Cardiac muscle cell (in vitro differentiated cells and primary cell): ENCODE measurements around the gene CFAP46. TPM values are rescaled to one million over a fixed set of nuclear protein-coding genes. Genes with fewer than 3 reads are reported as not detected.

ENCODE experiments used
- DNase-seq, 2 donors: peaks; one replicate each; pipeline versions ENCODE4 v3.0.0 to v3.0.0-alpha.2; 2010 to 2017; ENCODE audit warnings: low read depth in 1 of 2, low spot score in 1 of 2
- H3K27ac ChIP-seq: fragments of 200-600 bp; sonication (generic); 2 replicates; pipeline ENCODE4 v1.5.1; 2016
- H3K27me3 ChIP-seq: fragments of 200-600 bp; sonication (generic); 2 replicates; pipeline ENCODE4 v1.6.0; 2016; ENCODE audit warnings: control low read depth
- H3K36me3 ChIP-seq: fragments of 200-600 bp; sonication (generic); 2 replicates; pipeline ENCODE4 v1.5.1; 2016; ENCODE audit warnings: control low read depth
- H3K4me1 ChIP-seq: fragments of 200-600 bp; sonication (generic); 2 replicates; pipeline ENCODE4 v1.8.1; 2017; ENCODE audit warnings: low read depth, mild to moderate bottlenecking, mixed run types
- H3K4me3 ChIP-seq: fragments of 200-600 bp; sonication (generic); 2 replicates; pipeline ENCODE4 v1.5.1; 2016; ENCODE audit warnings: mild to moderate bottlenecking
- H3K9me3 ChIP-seq: fragments of 200-600 bp; sonication (generic); 2 replicates; pipeline ENCODE4 v1.5.1; 2017; ENCODE audit warnings: low read depth, mild to moderate bottlenecking, control low read depth
- CTCF ChIP-seq: IDR thresholded peaks from 2 replicates; pipeline ENCODE4 v1.5.1; 2012; ENCODE audit warnings: low read depth, mild to moderate bottlenecking, low read length
- polyA plus RNA-seq: library from polyadenylated mRNA; unstranded; fragments of >200 nt; fragmentation: Nextera tagmentation; extraction: Ambion mirVana; gene quantifications from 2 replicates; pipeline ENCODE4 v1.2.1, GENCODE V29; 2016
- total RNA-seq: library from RNA; depleted of rRNA; stranded (reverse); fragments of >200 nt; gene quantifications from 2 replicates; pipeline ENCODE4 v1.2.3, GENCODE V29; 2016

Gene CFAP46
- total and polyA plus RNA-seq, 2 experiments from 2014 or later = 2.8 to 4.5 TPM

GRCh38 chr10:132770061-132771021 is 172.0 kb downstream of the CFAP46 start:
- no peaks in the 10 kb centered on the region for H3K27me3 ChIP-seq
- H3K4me3 ChIP-seq = no peak overlapping the region
- no peak for TF ChIP-seq CTCF
- no peaks in the 10 kb centered on the region for H3K36me3 ChIP-seq
- no peak for DNase-seq
- no peak overlapping the region for H3K27ac ChIP-seq
- H3K4me1 ChIP-seq = no peaks in the 10 kb centered on the region
- no peaks in the 10 kb centered on the region for H3K9me3 ChIP-seq

- Histone ChIP-seq H3K4me1 (no peaks in the 10 kb centered on the region), H3K27ac (no peak overlapping the region), H3K36me3 (no peaks in the 10 kb centered on the region), H3K4me3 (no peak overlapping the region), H3K27me3 (no peaks in the 10 kb centered on the region), H3K9me3 (no peaks in the 10 kb centered on the region)
- no peak for TF ChIP-seq CTCF
- no peak for DNase-seq
Measured at GRCh38 chr10:132768346-132769248, 173.8 kb downstream of the CFAP46 start.

- no peak for TF ChIP-seq CTCF
Measured at GRCh38 chr10:132766291-132766690, 176.1 kb downstream of the CFAP46 start.

GRCh38 chr10:132765435-132765834 is 176.9 kb downstream of the CFAP46 start:
- Histone ChIP-seq H3K4me3 (no peak overlapping the region), H3K27me3 (no peaks in the 10 kb centered on the region), H3K9me3 (no peaks in the 10 kb centered on the region), H3K36me3 (no peaks in the 10 kb centered on the region), H3K4me1 (no peaks in the 10 kb centered on the region), H3K27ac (no peak overlapping the region)
- TF ChIP-seq CTCF = no peak
- no peak for DNase-seq

More at GRCh38 chr10:132766291-132766690, 176.1 kb downstream of the CFAP46 start:
- no peaks in the 10 kb centered on the region for H3K4me1 ChIP-seq
- H3K4me3 ChIP-seq = no peak overlapping the region
- no peaks in the 10 kb centered on the region for H3K27me3 ChIP-seq
- DNase-seq = no peak
- no peaks in the 10 kb centered on the region for H3K36me3 ChIP-seq
- H3K27ac ChIP-seq = no peak overlapping the region
- H3K9me3 ChIP-seq = no peaks in the 10 kb centered on the region

- no peak for DNase-seq
- Histone ChIP-seq H3K9me3 (no peaks in the 10 kb centered on the region), H3K27ac (no peak overlapping the region), H3K27me3 (no peaks in the 10 kb centered on the region), H3K4me3 (no peak overlapping the region), H3K36me3 (no peaks in the 10 kb centered on the region), H3K4me1 (no peaks in the 10 kb centered on the region)
- no peak for TF ChIP-seq CTCF
Measured at GRCh38 chr10:132764108-132764507, 178.3 kb downstream of the CFAP46 start.
